ENCODE measurements around the gene YIPF5.

GRCh38 chr5:144151026-144151425, 19.4 kb downstream of the YIPF5 start:
- TF ChIP-seq POLR2A (IDR thresholded peaks at IDR 0.05) (no peak), CTCF (IDR thresholded peaks at IDR 0.05) (no peak)
